GM23338 (cell line): Measurements from ENCODE around the gene ASPDH.

ENCODE experiments used
- EZH2 ChIP-seq: fragments of 200-600 bp; sonication (generic); IDR thresholded peaks from one replicate; pipeline ENCODE4 v1.8.0; 2017; ENCODE audit warnings: antibody characterized with exemption, mild to moderate bottlenecking, low read depth; ENCODE audit not compliant: unreplicated experiment
- EZH2phosphoT487 ChIP-seq: fragments of 200-600 bp; sonication (generic); IDR thresholded peaks from one replicate; pipeline ENCODE4 v1.8.1; 2018; ENCODE audit warnings: antibody characterized with exemption; ENCODE audit not compliant: unreplicated experiment
- POLR2AphosphoS5 ChIP-seq: IDR thresholded peaks from 2 replicates; pipeline ENCODE4 v1.6.1; 2016; ENCODE audit warnings: antibody characterized with exemption, low read depth
- REST ChIP-seq: IDR thresholded peaks from one replicate; pipeline ENCODE4 v1.6.1; 2018; ENCODE audit warnings: antibody characterized with exemption; ENCODE audit not compliant: unreplicated experiment
- ZNF462 ChIP-seq: fragments of 250-450 bp; sonication (Bioruptor Pico); IDR thresholded peaks from 2 replicates; pipeline ENCODE4 v1.5.0; 2020; ENCODE audit warnings: mild to moderate bottlenecking, moderate library complexity
- TF ChIP-seq, protein P1 (sequence below), 2 experiments: fragments of 200-600 bp in 1 of 2; sonication (generic) in 1 of 2; conservative IDR thresholded peaks; 2 replicates each; pipeline versions ENCODE4 v1.5.1 to v1.6.1; 2016 to 2017; ENCODE audit warnings: antibody characterized with exemption in 2 of 2, low read depth in 2 of 2, mild to moderate bottlenecking in 2 of 2, moderate library complexity in 1 of 2

- TF ChIP-seq, protein P1, sequence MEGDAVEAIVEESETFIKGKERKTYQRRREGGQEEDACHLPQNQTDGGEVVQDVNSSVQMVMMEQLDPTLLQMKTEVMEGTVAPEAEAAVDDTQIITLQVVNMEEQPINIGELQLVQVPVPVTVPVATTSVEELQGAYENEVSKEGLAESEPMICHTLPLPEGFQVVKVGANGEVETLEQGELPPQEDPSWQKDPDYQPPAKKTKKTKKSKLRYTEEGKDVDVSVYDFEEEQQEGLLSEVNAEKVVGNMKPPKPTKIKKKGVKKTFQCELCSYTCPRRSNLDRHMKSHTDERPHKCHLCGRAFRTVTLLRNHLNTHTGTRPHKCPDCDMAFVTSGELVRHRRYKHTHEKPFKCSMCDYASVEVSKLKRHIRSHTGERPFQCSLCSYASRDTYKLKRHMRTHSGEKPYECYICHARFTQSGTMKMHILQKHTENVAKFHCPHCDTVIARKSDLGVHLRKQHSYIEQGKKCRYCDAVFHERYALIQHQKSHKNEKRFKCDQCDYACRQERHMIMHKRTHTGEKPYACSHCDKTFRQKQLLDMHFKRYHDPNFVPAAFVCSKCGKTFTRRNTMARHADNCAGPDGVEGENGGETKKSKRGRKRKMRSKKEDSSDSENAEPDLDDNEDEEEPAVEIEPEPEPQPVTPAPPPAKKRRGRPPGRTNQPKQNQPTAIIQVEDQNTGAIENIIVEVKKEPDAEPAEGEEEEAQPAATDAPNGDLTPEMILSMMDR (conservative IDR thresholded peaks at IDR 0.05; ENCODE audit: low read depth in 2 of 2): no peak
- no peak for TF ChIP-seq POLR2AphosphoS5
- TF ChIP-seq EZH2phosphoT487: no peak
- TF ChIP-seq REST: no peak
- no peak for TF ChIP-seq EZH2
- no peak for TF ChIP-seq ZNF462 (CRISPR knock-in tag)
Measured at GRCh38 chr19:50542943-50543342, 29.2 kb upstream of the ASPDH start.
